Measurements from ENCODE around the gene PIAS4.
A peak's percentile ranks its signal among the peaks of the same experiment; 100 is the strongest.

PIAS4 gene

DNA sequence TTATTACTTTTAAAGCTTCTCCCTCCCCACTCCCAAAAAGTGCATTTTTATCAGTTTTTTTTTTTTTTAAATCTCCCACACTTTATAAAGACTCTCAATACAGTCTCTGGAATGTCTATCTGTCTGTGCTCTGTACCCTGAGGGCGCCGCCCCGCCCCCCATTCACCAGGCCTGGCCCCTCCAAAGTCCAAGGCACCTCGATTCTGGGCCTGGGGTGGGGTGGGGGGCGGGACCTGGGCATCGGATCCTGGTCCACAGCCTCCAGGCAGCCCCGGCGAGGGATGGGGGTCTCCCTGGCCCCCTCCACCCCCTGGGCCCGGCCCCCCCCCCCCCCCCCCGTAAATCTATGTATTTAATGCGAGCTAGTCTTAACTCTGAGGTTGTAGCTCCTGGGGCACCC is 35.9 kb downstream of the PIAS4 start:
- no peak for DNase-seq

DNA sequence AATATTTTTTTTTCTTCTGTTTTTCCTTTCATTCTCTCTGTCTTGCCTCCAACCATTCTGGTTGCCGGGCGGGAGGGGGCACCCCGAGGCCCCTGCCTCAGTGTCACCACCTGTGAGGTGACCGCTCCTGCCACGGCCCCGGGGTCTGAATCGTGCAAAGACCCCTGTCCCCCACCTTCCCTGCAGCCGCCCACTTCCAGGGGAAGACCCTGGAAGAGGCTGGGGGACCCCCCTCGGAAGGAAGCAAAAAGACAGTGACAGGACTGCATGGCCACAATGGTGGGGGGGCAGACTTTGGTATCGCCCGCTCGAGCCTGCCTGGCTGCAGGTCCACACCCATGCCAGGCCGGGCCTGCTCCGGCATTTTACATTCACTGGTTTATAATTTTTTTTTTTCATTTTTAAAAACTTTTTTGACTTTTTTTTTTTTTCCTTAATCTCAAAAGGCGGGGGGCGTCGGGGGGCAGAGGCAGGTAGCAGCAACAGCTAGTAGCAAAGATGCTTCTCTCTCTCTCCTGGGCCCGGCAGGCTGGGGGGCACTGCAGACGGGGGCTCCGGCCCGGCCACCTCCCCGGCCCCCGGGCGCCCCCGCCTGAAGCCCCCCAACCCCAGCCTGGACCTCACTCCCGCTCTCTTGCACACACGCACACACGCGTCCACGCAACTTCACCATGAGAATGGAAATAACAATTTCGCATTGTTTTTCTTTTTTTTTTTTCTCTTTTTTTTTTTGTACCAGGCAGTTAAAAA is 36.6 kb downstream of the PIAS4 start:
- no peak for DNase-seq

DNA sequence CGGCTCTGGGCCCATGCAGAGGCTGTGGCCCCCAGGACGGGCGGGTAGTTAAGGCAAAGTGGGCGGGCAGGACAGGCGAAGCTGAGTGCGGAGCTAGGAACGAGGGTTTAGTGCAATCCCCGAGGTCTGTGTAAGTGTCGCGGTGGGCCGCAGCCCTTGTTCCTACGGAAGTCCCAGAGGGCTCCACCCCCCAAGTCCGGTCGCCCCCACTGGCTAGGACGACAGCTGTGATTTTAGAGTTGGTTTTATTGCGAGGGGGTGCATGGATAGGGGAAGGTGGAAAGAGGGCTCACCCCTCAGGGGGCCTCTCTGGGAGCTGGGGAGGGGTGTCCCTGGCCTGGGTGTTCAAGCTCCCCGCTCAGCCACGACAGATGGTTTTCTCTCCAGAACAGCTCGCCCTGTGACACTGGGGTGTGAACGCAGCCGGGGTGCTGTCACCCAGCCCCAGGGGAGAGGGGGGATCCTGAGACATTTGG is 37.5 kb downstream of the PIAS4 start:
- no peak for DNase-seq

DNA sequence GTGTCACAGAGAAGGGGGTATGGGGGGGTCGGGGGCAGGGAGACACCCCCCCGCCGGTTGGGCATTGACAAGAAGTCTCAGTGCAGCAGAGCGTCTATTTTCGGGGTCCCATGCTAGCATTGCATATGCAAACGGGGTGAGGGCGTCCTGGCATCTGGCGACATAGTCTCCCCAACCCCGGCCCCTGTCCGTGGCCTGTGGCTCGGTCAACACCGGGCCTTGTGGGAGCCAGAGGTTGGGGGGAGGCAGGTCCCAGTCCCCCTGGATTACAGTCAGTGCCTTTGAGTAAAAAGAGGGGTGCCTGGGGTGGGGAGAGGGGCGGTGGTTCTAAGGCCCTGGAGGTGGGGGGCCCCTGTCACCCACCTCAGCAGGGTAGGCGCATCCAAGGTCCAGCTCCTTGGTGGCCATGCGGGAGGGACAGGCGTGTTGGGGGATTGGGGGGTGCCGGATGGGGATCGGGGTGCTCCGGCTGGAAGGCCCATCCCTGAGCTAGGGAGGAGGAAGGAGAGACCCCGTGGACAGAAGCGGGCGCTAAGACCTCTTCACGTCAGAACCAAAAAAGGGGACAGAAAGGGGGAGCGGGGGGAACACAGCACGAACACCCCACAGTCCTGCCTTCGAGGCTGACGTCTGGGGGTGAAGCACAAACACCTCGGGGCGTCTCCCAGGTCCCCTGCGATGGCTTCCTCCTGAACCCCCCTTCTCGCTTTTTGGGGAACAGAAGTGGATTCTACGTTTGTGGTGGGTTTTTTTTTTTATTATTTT is 38.2 kb downstream of the PIAS4 start:
- DNase-seq = no peak

DNA sequence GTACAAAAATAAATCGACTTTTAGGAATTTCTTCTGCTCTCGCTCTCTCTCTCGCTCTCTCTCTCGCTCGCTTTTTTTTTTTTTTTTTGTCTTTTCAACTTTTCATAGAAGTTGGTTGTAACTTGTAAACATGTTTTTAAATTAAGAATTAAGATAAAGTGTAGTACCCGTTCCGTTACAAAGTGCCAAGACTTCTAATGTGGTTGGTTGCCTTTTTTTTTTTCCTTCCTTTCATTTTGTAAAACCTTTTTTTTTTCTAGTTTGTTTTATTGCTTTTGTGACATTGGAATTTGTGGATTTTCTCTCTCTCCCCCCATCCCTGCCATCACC is 38.8 kb downstream of the PIAS4 start:
- DNase-seq = no peak

DNA sequence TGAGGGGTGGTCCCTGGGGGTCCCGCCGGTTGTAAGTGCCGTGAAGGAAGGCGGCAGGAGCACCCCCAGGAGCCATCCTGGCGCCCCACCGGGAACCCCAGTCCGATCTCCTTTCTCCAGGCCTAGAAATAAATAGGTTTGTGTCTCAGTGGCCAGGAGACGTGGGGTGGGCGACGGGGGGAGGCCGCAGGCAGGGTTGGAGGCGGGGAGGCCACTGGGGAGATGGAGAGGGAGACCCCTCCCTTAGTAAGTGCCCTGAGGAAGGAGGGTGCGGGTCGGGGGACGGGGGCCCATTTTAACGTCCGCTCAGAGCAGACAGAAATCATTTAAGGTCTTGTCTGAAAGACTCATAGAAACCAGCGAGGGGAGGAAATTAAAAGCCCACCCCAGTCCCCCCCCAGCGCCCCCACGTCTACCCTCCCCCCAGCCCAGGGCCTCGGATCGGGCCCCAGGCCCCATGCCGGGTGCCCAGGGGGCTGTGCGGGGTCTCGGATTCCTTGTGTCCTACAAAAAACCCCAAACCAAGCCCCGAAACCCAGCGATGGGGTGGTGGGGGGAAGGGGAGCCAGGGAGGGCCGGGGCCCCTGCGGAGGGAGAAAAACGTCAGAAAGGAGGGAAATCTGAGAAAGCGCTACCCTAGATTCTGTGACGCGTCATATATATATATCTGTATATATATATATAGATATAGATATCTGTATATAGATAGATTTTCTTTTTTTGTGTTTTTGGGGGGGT is 39.6 kb downstream of the PIAS4 start:
- DNase-seq = no peak

DNA sequence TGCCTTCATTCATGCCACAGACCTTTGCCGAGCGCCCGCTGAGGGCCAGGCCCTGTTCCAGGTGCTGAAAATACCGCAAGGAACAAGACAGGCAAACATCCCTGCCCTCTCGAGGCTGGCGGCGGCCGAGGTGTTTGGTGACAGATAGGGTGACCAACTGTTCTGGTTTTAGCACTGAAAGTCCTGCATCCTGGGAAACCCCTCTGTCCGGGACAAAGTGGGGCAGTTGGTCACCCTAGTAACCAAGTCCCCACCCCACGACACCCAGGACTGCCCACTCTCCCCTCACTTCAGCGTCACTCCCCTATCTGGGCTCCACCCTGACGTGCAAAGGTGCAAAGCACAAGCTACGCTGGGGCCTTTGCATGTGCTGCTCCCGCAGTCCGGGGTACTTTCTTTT is 41.9 kb downstream of the PIAS4 start:
- no peak for DNase-seq

DNA sequence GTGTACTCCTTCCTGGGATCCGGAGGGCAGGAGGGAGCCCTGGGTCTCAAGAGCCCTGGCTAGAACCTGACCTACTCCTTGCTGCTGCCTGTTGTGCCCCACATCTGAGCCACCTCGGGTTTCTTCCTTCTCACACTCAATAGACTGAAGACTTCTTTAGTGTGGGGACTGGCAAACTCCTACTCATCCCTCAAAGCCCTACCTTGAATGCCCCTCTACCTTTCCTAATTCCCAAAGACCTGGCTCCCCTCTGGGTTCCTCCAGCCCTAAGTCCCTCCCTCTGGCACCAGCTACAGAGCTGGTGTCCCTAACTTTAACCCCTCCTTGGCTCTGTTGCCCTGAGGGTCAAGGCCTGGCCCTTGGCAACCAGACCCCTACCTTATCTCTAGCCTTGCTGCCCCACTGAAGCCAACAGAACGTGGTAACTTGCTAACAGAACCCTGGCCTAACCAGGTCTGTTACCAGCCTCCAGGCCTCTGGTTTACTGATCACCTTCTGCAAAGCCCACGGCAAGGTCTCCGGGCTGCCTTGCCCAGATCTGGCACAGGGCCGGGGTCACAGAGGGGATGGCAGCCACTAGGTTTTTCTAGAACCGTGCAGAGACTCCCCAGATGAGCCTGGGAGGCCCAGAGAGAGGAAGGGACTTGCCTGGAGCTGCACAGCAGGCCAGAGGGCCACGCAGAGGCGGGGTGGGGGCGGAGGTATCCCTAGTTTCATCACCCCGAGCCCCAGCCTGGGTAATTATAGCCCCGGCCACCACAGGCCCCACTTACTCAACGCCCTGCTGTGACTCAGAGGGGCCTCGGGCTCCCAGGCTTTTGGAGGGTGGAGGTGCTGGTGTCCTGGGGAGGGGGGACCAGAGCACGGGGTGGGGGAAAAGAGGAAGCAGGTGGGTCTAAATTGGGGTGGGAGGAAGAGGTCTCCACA is 43.9 kb downstream of the PIAS4 start:
- peak; percentile 59 to 74 for DNase-seq

DNA sequence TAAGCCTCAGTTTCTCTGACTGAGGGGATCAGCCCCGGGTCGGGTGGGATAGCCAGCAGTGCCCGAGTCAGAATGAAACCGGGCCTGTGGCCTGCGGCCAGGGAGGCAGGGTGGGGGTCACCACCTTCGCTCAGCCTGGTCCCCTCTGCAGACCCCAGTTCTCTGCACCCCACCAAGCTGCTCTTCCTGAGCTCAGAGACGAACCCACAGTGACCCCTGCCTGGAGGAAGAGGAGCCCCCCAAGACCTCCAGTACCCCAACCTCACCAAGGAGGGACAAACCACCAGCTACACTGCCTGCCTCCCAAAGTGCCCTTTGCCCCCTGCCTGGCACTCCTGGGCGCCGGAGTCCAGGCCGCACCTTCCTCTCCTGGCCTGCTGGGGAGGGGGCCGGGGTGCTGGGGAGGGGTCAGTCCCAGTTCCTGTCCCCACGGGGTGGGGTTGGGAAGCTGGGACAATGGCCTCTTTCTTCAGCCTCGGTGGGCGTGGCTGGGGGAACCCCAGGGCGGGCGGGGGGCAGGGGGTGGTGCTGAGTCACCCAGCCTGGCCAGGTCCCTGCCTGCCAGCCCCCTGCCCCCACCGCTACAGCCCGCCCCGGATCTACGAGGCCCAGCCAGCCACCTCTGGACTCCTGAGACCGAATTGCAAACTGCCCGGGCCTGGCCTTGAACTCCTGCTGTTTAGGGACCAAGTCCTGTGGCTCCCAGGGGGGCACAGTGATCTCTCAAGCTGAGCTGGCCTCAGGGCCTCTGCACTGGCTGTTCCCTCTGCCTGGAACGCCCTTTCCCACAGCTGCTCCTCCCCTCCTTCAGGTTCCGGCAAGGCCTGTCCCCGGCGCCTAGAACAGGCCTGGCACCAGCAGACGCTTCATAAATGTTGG is 44.8 kb downstream of the PIAS4 start:
- no peak for DNase-seq

DNA sequence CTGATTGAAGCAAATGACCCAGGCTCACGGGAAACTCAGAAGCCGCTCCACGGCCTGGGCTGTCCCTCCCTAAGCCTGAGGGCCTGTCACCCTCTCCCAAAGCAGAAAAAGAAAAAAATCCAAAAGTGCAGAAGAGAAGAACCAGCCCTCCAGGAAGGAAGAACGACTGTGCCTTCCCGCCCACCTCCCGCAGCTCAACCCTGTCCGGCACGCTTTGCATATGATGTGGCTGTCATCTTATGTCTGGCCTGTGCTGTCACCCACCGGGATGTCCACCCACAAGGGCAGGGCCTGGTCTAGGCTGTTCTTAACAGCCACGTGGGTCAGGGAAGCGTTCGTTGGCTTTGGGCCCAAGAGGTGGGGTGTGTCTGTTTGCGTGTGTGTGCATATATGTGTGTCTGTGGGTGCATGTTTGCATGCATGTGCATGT is 45.5 kb downstream of the PIAS4 start:
- DNase-seq = no peak

DNA sequence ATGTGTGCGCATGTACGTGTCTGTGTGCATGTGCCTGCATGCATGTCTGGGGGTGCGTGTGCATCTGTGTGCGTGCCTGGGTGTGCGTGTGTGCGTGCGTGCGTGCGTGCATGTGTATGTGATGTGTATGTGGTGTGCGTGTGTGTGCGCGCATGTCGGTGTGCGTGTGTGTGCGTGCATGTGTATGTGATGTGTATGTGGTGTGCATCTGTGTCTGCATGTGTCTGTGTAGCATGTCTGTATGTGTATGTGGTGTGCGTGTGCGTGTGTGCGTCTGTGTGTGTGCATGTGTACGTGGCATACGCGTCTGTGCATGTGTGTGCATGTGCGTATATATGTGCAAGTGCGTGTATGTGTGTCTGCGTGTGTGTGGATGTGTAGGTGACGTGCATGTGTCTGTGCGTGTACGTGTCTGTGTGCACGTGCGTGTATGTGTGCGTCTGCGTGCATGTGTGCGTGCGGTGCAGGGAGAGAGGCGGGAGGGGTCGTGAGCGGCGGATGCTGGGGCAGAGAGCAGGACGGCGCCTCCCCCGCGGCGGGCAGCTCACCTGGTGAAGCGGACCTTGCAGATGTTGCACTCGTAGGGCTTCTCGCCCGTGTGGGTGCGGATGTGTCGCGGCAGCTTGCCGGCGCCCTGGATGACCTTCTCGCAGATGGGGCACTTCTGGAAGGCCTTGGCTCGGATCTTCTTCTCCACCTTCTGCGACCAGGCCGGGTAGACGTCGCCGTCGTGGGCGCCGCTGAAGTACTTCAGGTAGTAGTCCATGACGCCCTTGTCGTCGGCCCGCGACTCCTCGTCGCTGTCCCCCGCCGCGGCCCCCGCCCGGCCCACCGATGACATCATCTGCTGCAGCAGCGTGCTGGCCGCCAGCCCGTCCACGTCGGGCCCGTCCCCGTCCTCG is 46.1 kb downstream of the PIAS4 start:
- no peak for DNase-seq

DNA sequence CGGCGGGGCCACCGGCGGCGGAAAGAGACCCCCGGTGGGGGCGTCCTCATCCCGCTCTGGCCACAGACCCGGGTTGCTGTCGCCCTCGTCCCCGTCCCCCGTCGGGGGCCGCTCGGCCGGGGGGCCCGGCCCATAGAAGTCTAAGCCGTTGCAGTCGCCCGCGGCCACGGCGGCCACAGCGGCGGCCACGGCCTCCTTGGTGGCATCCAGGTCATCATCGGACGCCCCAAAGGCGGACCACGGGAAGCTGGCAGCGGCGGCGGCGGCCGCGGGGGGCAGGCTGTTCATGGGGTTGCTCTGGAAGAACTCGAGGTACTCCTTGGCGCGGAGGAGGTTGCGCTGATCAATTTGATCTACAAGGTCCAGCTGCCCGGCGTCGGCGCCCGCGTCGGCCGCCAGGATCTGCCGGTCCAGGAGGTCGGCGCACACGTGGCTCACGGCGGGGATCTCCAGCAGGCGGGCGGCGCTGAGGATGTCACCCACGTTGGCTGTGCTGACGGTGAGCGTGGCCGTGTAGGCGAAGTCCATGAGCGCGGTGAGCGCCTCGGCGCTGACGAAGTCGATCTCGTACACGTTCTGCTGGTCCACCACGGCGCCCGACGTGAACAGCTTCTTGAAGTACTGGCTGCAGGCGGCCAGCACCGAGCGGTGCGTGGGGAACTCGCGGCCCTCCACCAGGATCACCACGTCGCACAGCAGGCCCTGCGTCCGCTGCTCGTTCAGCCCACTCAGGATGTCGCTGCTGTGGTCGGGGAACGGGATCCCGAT is 47.1 kb downstream of the PIAS4 start:
- no peak for DNase-seq

DNA sequence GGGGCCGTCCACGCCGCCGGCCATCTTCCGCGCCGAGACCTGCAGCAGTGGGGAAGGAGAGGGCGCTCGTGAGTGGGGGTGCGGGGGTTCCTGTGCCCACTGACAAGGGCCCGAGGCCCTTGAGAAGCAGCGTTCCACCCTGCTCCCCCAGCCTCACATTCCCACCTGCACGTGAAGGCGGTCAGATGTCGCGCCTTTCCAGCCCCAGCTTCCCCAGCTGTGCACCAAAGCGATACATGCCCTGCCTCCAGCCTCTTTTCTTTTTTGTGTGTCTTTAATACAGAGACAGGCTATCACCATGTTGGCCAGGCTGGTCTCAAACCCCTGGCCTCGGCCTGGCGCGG is 47.6 kb downstream of the PIAS4 start:
- no peak for DNase-seq

DNA sequence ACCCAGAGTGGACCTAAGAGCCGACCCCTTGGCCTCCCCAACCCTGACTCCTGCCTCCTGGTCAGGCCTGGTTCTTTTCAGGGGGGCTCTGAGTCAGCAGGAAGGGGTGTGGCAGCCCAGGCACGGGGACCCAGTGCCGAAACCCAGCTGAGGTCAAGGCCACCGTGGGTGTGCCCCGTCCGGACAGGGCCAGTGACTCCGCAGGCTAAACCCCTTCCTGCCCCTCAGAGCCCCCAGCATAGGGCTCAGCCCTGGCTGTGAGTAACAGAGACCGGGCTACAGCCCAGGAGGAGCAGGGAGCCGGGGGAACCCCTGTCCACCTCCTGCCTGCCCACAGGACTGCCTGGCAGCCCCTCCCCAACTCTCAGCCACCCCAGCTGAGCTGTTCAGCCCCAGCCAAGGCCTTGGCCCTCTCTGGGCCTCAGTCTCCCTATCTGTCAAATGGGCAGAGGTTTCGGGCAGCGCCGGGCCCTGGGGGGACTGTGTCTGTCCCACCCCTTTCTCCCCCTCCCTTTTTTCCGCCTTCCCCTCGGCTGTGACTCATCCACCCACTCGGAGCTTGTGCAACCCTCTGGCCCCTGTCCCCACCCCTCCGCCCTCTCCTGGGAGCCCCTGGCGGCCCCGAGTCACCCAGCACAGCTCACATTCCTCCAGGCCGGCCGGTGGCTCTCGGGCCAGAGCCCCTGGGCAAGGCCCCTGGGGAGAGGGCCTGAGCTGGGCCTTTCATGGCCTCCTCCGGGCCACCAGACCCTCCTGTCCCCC is 50.6 kb downstream of the PIAS4 start:
- DNase-seq = peak; percentile 78 to 82

DNA sequence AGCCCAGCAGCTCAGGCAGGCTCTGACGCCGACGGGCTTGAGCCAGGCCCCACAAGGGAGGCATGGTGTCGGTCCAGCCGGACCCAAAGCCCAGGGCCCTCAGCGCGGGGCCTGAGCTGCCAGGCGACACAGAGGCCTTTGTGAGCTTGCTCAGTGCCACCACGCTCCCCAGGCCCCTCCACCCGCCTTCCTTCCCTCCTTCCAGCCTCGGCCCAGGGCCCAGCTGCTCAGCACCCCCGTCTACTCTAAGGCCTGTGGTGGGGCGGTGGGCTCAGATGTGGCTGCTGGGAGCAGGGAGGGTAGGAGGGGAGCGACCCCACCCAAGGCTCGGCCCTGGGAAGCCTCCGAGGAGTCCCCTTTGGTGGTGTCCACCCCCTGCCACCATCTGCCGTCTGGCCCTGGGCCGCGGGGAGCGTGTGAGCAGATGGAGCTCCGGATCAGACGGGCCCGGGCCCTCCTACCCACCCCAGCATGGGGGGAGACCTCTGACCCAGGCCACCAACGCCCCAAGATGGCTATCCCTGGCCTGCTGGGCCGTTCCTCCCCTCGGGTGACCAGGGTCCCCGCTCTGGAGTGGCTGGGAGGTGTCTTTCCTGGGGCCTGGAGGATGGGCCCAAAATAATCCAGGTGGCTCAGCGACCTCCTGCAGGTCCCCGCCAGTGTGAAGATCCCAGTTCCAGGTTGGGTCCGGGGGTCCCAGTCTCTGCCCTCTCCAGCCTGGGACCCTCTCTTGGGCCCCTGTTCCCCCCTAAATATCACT is 51.3 kb downstream of the PIAS4 start:
- DNase-seq = no peak

DNA sequence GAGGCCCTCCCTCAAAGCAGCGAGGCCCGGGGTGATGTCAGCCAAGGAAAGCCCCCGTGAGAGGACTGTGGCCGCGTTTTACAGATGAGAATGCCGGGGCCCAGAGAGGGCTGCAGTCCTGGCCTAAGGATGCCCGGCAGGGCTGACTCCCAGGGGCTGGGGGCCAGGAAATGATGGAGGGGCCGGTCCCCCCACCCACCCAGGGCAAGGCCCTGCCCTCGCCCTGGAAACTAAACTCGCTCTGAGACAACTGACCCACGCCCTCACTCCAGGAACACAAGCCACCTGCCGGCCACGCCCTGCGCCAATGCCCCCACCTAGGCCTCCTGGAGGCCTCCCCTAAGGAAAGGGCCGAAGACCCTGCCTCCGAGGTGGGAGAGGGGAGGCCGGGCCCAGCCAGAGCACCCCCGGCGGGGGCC is 51.9 kb downstream of the PIAS4 start:
- DNase-seq = no peak

DNA sequence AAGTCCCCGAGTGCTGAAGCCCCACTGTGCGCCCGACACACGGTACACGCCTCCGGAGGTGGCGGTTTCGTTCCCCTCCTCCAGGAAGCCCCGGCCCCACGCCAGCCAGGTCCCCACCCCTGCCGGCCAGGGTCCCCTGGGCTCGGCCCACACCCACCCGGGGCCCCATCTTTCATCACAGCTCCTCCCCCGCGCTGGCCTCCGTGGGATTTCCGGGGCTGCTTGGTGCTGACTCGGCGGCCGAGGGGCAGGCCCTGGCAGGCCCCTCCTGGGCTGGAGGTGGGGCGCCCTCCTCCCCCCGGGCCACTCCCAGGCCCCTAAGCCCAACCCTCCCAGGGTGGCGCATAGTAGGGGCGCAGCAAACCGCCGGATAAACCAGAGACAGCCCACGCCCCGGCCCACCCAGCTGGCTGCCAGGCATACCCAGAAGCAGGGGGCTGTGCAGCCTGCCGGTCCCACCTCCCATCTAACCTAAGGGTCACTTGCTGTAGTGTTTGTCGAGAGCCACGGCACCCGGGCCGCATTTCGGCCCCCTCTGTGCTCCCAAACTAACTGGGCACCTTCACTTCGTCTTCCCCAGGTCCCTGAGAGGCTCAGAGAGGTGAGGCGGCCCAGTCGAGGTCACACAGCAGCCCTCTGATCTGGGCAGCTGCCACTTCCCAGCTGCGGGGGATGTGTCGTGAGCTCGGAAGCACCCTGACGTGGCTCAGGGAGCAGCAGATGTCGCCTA is 52.5 kb downstream of the PIAS4 start:
- DNase-seq = peak; percentile 71 to 76

Measured in activated T-cell treated with anti-CD3 and anti-CD28 coated beads, Interleukin-2, amount 50 U/mL, for 48 hours (primary cell).